ENCODE data around the gene PPP2R5B.

- TF ChIP-seq CTCF (IDR thresholded peaks at IDR 0.05) (no peak), ZFX (IDR thresholded peaks at IDR 0.05; ENCODE audit: borderline replicate concordance) (no peak)
Measured at GRCh38 chr11:64923151-64923661, 1.3 kb upstream of the PPP2R5B start.

All from 22Rv1 (cell line).